ENCODE measurements around the gene RAB5B. TPM values are rescaled to one million over a fixed set of nuclear protein-coding genes. Genes with fewer than 3 reads are reported as not detected.

RAB5B gene
- total and polyA plus RNA-seq, 2 donors (not counting 3 experiments of a cell fraction or from before 2014, with no cell fraction given): 103 to 105 TPM

DNA sequence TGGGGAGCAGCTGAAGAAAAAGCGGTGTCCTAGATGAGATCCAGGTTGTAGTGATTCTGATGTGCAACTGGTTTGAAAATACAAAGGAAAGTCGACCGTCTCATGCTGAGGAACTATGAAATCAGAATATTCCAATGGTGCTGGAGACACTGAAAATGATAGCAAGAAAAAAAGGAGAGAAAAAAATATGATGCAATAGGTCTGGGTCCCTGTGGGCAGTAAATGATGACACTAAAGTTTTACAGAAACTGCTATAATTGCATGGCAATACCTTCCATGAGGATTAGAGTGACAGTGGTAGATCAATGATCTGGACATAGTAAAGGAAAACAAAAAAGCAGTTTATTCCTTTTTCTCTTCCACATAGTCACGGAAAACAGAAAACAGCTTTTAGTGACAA is 48.5 kb upstream of the RAB5B start:
- no peak for DNase-seq (ENCODE audit: low read depth, low spot score)
- Histone ChIP-seq H4K20me1 (replicated peaks; ENCODE audit: control insufficient read depth, extremely low read depth, insufficient read depth, low read length) (no peaks in the 10 kb centered on the region), H3K27me3 (ENCODE audit: control insufficient read depth in 2 of 2, insufficient read depth in 2 of 2, low read length in 2 of 2) (no peaks in the 10 kb centered on the region), H3K9me1 (replicated peaks; ENCODE audit: control insufficient read depth, extremely low read depth, insufficient read depth, low read length) (no peaks in the 10 kb centered on the region), H3K4me2 (ENCODE audit: insufficient read depth, low read length) (peak overlapping the region; percentile 89), H3K27ac (ENCODE audit: insufficient read depth, low read depth, low read length) (no peak overlapping the region), H3K36me3 (ENCODE audit: control insufficient read depth in 2 of 2, extremely low read depth in 1 of 2, insufficient read depth in 2 of 2, low read length in 2 of 2) (no peaks in the 10 kb centered on the region), H2AFZ (ENCODE audit: low read depth, low read length) (no peak overlapping the region), H3K9me3 (replicated peaks; ENCODE audit: control insufficient read depth, insufficient read depth, low read length) (no peaks in the 10 kb centered on the region), H3K4me1 (ENCODE audit: control insufficient read depth, extremely low read depth, insufficient read depth, low read length) (peaks cover 16% of the 10 kb centered on the region), H3K79me2 (ENCODE audit: control insufficient read depth, insufficient read depth, low read length) (peaks cover 38% of the 10 kb centered on the region), H3K4me3 (replicated peaks in 1 of 3; ENCODE audit: insufficient read depth in 1 of 3, low read depth in 1 of 3, low read length in 3 of 3) (no peak overlapping the region), H3K9ac (replicated peaks; ENCODE audit: extremely low read depth, insufficient read depth, low read length) (no peak overlapping the region)
- dilution Hi-C loops (cut with MboI; ENCODE audit: extremely low pct_ligation_motif_present, low sequenced_read_pairs) (no loop called here), intact Hi-C loops (cut with micrococcal nuclease) (no loop called here)
- TF ChIP-seq, protein P1, sequence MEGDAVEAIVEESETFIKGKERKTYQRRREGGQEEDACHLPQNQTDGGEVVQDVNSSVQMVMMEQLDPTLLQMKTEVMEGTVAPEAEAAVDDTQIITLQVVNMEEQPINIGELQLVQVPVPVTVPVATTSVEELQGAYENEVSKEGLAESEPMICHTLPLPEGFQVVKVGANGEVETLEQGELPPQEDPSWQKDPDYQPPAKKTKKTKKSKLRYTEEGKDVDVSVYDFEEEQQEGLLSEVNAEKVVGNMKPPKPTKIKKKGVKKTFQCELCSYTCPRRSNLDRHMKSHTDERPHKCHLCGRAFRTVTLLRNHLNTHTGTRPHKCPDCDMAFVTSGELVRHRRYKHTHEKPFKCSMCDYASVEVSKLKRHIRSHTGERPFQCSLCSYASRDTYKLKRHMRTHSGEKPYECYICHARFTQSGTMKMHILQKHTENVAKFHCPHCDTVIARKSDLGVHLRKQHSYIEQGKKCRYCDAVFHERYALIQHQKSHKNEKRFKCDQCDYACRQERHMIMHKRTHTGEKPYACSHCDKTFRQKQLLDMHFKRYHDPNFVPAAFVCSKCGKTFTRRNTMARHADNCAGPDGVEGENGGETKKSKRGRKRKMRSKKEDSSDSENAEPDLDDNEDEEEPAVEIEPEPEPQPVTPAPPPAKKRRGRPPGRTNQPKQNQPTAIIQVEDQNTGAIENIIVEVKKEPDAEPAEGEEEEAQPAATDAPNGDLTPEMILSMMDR (IDR thresholded peaks at IDR 0.05; ENCODE audit: extremely low read depth in 1 of 2, insufficient read depth in 1 of 2, low read depth in 1 of 2, low read length in 2 of 2): no peak
- TF ChIP-seq, protein P2, sequence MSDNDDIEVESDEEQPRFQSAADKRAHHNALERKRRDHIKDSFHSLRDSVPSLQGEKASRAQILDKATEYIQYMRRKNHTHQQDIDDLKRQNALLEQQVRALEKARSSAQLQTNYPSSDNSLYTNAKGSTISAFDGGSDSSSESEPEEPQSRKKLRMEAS (IDR thresholded peaks at IDR 0.05; ENCODE audit: insufficient read depth, insufficient read length): no peak
- TF ChIP-seq JUN (IDR thresholded peaks at IDR 0.05; ENCODE audit: borderline replicate concordance, insufficient read depth, insufficient read length, low read depth) (no peak), POLR2AphosphoS5 (IDR thresholded peaks at IDR 0.05; ENCODE audit: insufficient read depth, low read depth, low read length) (no peak)
- peak; percentile 4 for FAIRE-seq
- ChIA-PET CTCF (interaction anchor here (1.3 to 3.9 kb wide), 4 partner anchors 95 to 187 kb away, joined by 5 to 30 read pairs (median 12); partner anchors contain the start of genes DNAJC14, ORMDL2 and SARNP), POLR2A (interaction anchor here (3.9 kb wide), 1 partner anchor 95 kb away, joined by 15 read pairs; the partner anchor contains the start of gene DNAJC14)
- no TSS peak for BruUV-seq (replicated peaks)

All from endothelial cell of umbilical vein (primary cell).